Epidermal melanocyte (primary cell): ENCODE results near the gene OGN.

Experiments
- DNase-seq: peaks from one replicate; pipeline ENCODE4 v3.0.0; 2011; ENCODE audit warnings: low spot score; ENCODE audit not compliant: insufficient read length

The OGN gene

DNA sequence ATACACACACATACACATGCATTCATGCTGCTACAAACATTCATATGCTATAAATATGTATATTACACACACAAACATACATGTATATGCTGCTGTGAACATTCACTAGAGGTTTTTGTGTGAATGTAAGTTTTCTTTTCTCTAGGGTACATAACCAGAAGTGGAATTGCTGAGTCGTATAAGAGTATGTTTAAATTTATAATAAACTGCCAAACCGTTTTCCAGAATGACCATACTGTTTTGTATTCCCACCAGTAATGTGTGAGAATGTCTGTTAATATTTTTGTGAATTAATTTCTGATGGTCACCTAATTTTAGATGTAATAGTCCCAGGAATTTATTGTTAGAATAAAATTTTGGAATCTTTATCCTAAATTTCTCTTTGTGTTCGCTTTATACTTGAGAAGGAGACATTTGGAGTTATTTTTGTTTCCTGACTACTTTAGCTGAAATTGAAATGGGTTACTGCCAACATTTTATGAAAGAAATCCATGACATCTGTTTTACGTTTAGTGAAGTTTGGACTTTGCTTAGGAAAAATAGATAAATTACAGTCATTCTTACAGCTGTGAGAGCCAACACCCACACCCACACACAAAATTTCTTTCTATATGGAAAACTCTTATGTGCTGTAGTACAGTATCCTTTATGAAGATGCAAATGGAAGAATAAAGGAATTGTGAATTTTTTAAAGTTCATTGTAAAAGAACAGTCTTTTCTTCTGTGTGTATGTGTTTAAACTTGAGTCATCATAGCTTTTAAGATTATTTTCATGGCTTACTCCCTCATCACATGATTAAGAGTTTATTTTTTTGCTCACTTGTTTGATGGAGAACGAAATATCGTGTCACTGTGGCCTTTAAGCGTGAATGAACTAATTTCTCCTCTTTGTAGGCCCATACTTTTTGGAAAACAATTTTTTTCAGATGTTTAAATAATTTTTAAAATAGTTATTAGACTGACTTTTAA, 54.3 kb downstream of the OGN start:
- DNase-seq, result no peak

GRCh38 chr9:92345582-92345981, 58.8 kb downstream of the OGN start:
- no peak for DNase-seq

GRCh38 chr9:92342825-92343488, 61.4 kb downstream of the OGN start:
- no peak for DNase-seq

- DNase-seq, result no peak
These were observed 62.8 kb downstream of the OGN start for GRCh38 chr9:92341578-92341977.

GRCh38 chr9:92333282-92333634, 71.1 kb downstream of the OGN start:
- DNase-seq, result no peak
